K562 (cell line): ENCODE data around the gene SLC10A4. TPM values are rescaled to one million over a fixed set of nuclear protein-coding genes. Genes with fewer than 3 reads are reported as not detected.
A peak's percentile ranks its signal among the peaks of the same experiment; 100 is the strongest.

ENCODE experiments used
- ATAC-seq: fragments of 200-7000 bp; cut with Tn5 transposase; 3 replicates; pipeline ENCODE4 v1.9.1; 2020; ENCODE audit warnings: moderate library complexity
- BruUV-seq: library from RNA; stranded (reverse); fragments of 400-500 nt; replicated peaks from 2 replicates; lab custom pipeline; 2021; lab: Mats Ljungman, UMichigan
- CTCF ChIA-PET: fragments of 300-600 bp; formaldehyde crosslinking; extraction: SDS; loops from one replicate; lab custom pipeline; 2021; ENCODE audit warnings: low intra/inter-chr PET ratio; lab: Yijun Ruan, JAX
- POLR2A ChIA-PET: fragments of 300-600, 350-650 bp; sonication (Branson Sonifier 250); formaldehyde crosslinking; extraction: SDS; loops from one replicate; lab custom pipeline; 2021; ENCODE audit warnings: antibody characterized with exemption, inconsistent platforms; lab: Yijun Ruan, JAX
- DNase-seq, 4 experiments: peaks; one replicate each; pipeline versions ENCODE4 v3.0.0 to v3.0.0-alpha.2; 2011 to 2018; ENCODE audit warnings: low spot score in 3 of 4, mixed read lengths in 3 of 4; ENCODE audit errors: extremely low read depth in 1 of 4
- FAIRE-seq: peaks from 2 replicates; lab custom pipeline; 2011; peaks lifted over from hg19 to GRCh38; lab: Jason Lieb, UNC
- H2AFZ ChIP-seq: 2 replicates; pipeline ENCODE4 v1.6.0; 2011; ENCODE audit warnings: low read depth, low read length, control low read depth, inconsistent platforms
- H3K27ac ChIP-seq: fragments of 200-600 bp; 3 replicates; pipeline ENCODE4 v1.8.0; 2011; ENCODE audit warnings: low read depth, mild to moderate bottlenecking, control low read depth, inconsistent platforms, low read length, moderate library complexity, mixed read lengths; ENCODE audit errors: extremely low read depth
- H3K27me3 ChIP-seq, 2 experiments: fragments of 300-600 bp in 1 of 2; 2 replicates in 1 of 2; 3 replicates in 1 of 2; pipeline versions ENCODE4 v1.6.0 to v1.8.0; 2011; ENCODE audit warnings: inconsistent platforms in 2 of 2, low read length in 2 of 2, mild to moderate bottlenecking in 1 of 2, mixed read lengths in 1 of 2, moderate library complexity in 1 of 2; ENCODE audit not compliant: control insufficient read depth in 2 of 2, insufficient read depth in 2 of 2
- H3K36me3 ChIP-seq: fragments of 300-600 bp; 3 replicates; pipeline ENCODE4 v1.8.0; 2011; ENCODE audit warnings: mild to moderate bottlenecking, low read length, inconsistent platforms; ENCODE audit not compliant: control insufficient read depth, insufficient read depth
- H3K4me1 ChIP-seq, 2 experiments: fragments of 200-600 bp in 1 of 2; replicated peaks in 1 of 2; 2 replicates in 1 of 2; 3 replicates in 1 of 2; pipeline versions ENCODE4 v1.5.1 to v1.8.0; 2011; ENCODE audit warnings: inconsistent platforms in 2 of 2, low read length in 2 of 2, mild to moderate bottlenecking in 1 of 2, mixed read lengths in 1 of 2, moderate library complexity in 1 of 2; ENCODE audit not compliant: control insufficient read depth in 2 of 2, insufficient read depth in 2 of 2
- H3K4me2 ChIP-seq: 2 replicates; pipeline ENCODE4 v1.6.1; 2011; ENCODE audit warnings: low read length, control low read depth, inconsistent platforms, mixed read lengths; ENCODE audit not compliant: insufficient read depth
- H3K4me3 ChIP-seq: fragments of 200-600 bp; sonication (generic), shearing (Covaris generic); 2 replicates; pipeline ENCODE4 v1.5.1; 2016; ENCODE audit warnings: control low read depth, inconsistent platforms
- H3K79me2 ChIP-seq: fragments of 200-600 bp; 3 replicates; pipeline ENCODE4 v1.8.0; 2011; ENCODE audit warnings: low read length, inconsistent platforms; ENCODE audit not compliant: control insufficient read depth, insufficient read depth
- H3K9ac ChIP-seq, 2 experiments: 2 replicates each; pipeline versions ENCODE4 v1.6.0 to v1.6.1; 2011; ENCODE audit warnings: low read depth in 2 of 2, low read length in 2 of 2, control low read depth in 1 of 2, inconsistent platforms in 1 of 2, mild to moderate bottlenecking in 1 of 2, mixed read lengths in 1 of 2; ENCODE audit not compliant: insufficient read depth in 1 of 2
- H3K9me1 ChIP-seq: one replicate; pipeline ENCODE4 v1.6.0; 2011; ENCODE audit warnings: inconsistent platforms, mild to moderate bottlenecking, low read length, moderate library complexity; ENCODE audit not compliant: control insufficient read depth, insufficient read depth
- H3K9me3 ChIP-seq: replicated peaks from 2 replicates; pipeline ENCODE4 v1.5.1; 2011; ENCODE audit warnings: low read depth, low read length, inconsistent platforms; ENCODE audit not compliant: control insufficient read depth, insufficient read depth
- H4K20me1 ChIP-seq: replicated peaks from 2 replicates; pipeline ENCODE4 v1.6.1; 2011; ENCODE audit warnings: low read length, inconsistent platforms, mixed read lengths; ENCODE audit not compliant: control insufficient read depth, insufficient read depth
- CBX5 ChIP-seq: IDR thresholded peaks from 2 replicates; pipeline ENCODE4 v1.6.1; 2014; ENCODE audit warnings: low read depth, borderline replicate concordance
- GATAD2B ChIP-seq: fragments of 450-650 bp; IDR thresholded peaks from 2 replicates; pipeline ENCODE4 v1.6.1; 2017; ENCODE audit warnings: mild to moderate bottlenecking, borderline replicate concordance
- GTF2F1 ChIP-seq: IDR thresholded peaks from 2 replicates; pipeline ENCODE4 v1.6.1; 2011; ENCODE audit warnings: low read depth, low read length, improper control_type of control experiment
- IRF1 ChIP-seq: sonication (generic); formaldehyde crosslinking; IDR thresholded peaks from 2 replicates; pipeline ENCODE4 v1.8.0; 2022; ENCODE audit warnings: missing genetic modification reagents, mild to moderate bottlenecking, borderline replicate concordance
- MTA2 ChIP-seq: fragments of 450-650 bp; IDR thresholded peaks from 2 replicates; pipeline ENCODE4 v1.6.1; 2016; ENCODE audit warnings: low read depth
- MXI1 ChIP-seq: IDR thresholded peaks from 2 replicates; pipeline ENCODE4 v1.6.1; 2011; ENCODE audit warnings: low read depth, mild to moderate bottlenecking, improper control_type of control experiment, low read length
- NCOA6 ChIP-seq: fragments of 450-650 bp; IDR thresholded peaks from 2 replicates; pipeline ENCODE4 v1.6.1; 2017; ENCODE audit warnings: mild to moderate bottlenecking
- PHTF2 ChIP-seq: fragments of 250-450 bp; sonication (Bioruptor Pico); IDR thresholded peaks from 2 replicates; pipeline ENCODE4 v1.5.0; 2021; ENCODE audit warnings: mild to moderate bottlenecking
- PURB ChIP-seq: sonication (generic); formaldehyde crosslinking; IDR thresholded peaks from 2 replicates; pipeline ENCODE4 v1.9.0; 2021; ENCODE audit warnings: low read depth, mild to moderate bottlenecking, missing genetic modification reagents
- SMAD2 ChIP-seq: fragments of 150-350 bp; IDR thresholded peaks from 2 replicates; pipeline ENCODE4 v1.6.1; 2014; ENCODE audit warnings: low read depth, mild to moderate bottlenecking, low read length
- SMARCE1 ChIP-seq: fragments of 450-650 bp; IDR thresholded peaks from 2 replicates; pipeline ENCODE4 v1.7.1; 2016; ENCODE audit warnings: mild to moderate bottlenecking
- USF2 ChIP-seq: sonication (generic); formaldehyde crosslinking; IDR thresholded peaks from 2 replicates; pipeline ENCODE4 v1.5.0; 2020; ENCODE audit warnings: missing genetic modification reagents
- XRCC4 ChIP-seq: IDR thresholded peaks from one replicate; pipeline ENCODE4 v1.6.1; 2011; ENCODE audit not compliant: insufficient read depth, insufficient read length; ENCODE audit errors: extremely low read depth
- ZNF197 ChIP-seq: fragments of 200-800 bp; sonication (Bioruptor generic); IDR thresholded peaks from 2 replicates; pipeline ENCODE4 v1.6.1; 2016; ENCODE audit warnings: low read depth, missing genetic modification characterization, missing compliant biosample characterization
- ZNF280B ChIP-seq: fragments of 250-450 bp; sonication (Bioruptor Pico); IDR thresholded peaks from 2 replicates; pipeline ENCODE4 v1.5.1; 2021; ENCODE audit warnings: mild to moderate bottlenecking
- ZNF644 ChIP-seq: fragments of 200-800 bp; sonication (Bioruptor generic); IDR thresholded peaks from 2 replicates; pipeline ENCODE4 v1.6.1; 2016; ENCODE audit warnings: low read depth, missing genetic modification characterization, missing compliant biosample characterization
- ZNF77 ChIP-seq: fragments of 250-450 bp; sonication (Bioruptor Pico); IDR thresholded peaks from 2 replicates; pipeline ENCODE4 v1.5.0; 2020
- WGBS: fragments of 100-300 bp; shearing (Covaris generic); methylation state at CpG from one replicate; pipeline ENCODE4 v1.1.6; 2016; ENCODE audit warnings: low coverage, mixed read lengths; ENCODE audit not compliant: insufficient coverage; ENCODE audit errors: missing lambda C conversion rate; 5-methylcytosine and 5-hydroxymethylcytosine counted together
- in situ Hi-C: fragments of 300-500 bp; cut with MboI; formaldehyde crosslinking; loops from 4 replicates; pipeline ENCODE4 v1.15.0; 2018; ENCODE audit warnings: inconsistent platforms, mixed read lengths
- intact Hi-C: fragments of 100-400 bp; cut with micrococcal nuclease; formaldehyde crosslinking; loops from 2 replicates; pipeline ENCODE4 v1.14.2; 2022
- polyA plus RNA-seq, 8 experiments: library from polyadenylated mRNA; depleted of rRNA in 4 of 8; stranded (reverse) in 5 of 8; unstranded in 3 of 8; fragments of >200 nt; fragmentation: Nextera tagmentation in 2 of 8; fragmentation: Illumina TruSeq in 1 of 8; extraction: Ambion mirVana in 2 of 8; extraction: Trizol in 1 of 8; gene quantifications; 2 replicates each; pipeline versions ENCODE4 v1.2.1 to v1.2.3, GENCODE V29; 2011 to 2014; ENCODE audit warnings: inconsistent platforms in 1 of 8, missing spikeins in 1 of 8
- total RNA-seq, 7 experiments: library from RNA; depleted of rRNA in 6 of 7; stranded (reverse); fragments of >200 nt in 6 of 7; fragmentation: Illumina TruSeq in 2 of 7; extraction: Trizol in 2 of 7; gene quantifications; 2 replicates each; pipeline versions ENCODE4 v1.2.1 to v1.2.3, GENCODE V29; 2011 to 2021; ENCODE audit warnings: low replicate concordance in 1 of 7

SLC10A4 gene
- total and polyA plus RNA-seq, 9 of the 15 experiments (the other 6 are each of a cell fraction or from before 2014, with no cell fraction given), result 2.5 to 16.9 (median 9.3) TPM

- TF ChIP-seq NCOA6 (no peak), SMARCE1 (no peak), XRCC4 (no peak), USF2 (no peak), IRF1 (CRISPR knock-in tag) (no peak)
These were observed 8.5 kb downstream of the SLC10A4 start (continued) for GRCh38 chr4:48491514-48492176.

GRCh38 chr4:48493452-48494100 is 10.4 kb downstream of the SLC10A4 start:
- no peak overlapping the region for H3K27ac ChIP-seq
- no peaks in the 10 kb centered on the region for H3K9me1 ChIP-seq
- ChIA-PET CTCF (no interaction called here), POLR2A (interaction anchor here (1.0 to 2.2 kb wide), 3 partner anchors 9 to 12 kb away, joined by 3 to 11 read pairs (median 7); no protein-coding TSS in a partner anchor)
- in situ Hi-C loops (no loop called here), intact Hi-C loops (no loop called here)
- peaks cover under 1% of the 10 kb centered on the region; the same call in 1 of the 2 replicates for H3K9me3 ChIP-seq
- no peak for DNase-seq
- 61% methylated on average over 4 of the region's 4 CpGs for WGBS
- peak; percentile 26 for FAIRE-seq
- H3K79me2 ChIP-seq, result no peaks in the 10 kb centered on the region
- H3K9ac ChIP-seq, result no peak overlapping the region
- no peaks in the 10 kb centered on the region; a peak in 1 of 5 replicates for H3K4me1 ChIP-seq
- H4K20me1 ChIP-seq, result no peaks in the 10 kb centered on the region
- H3K4me3 ChIP-seq, result no peak overlapping the region
- H3K4me2 ChIP-seq, result no peak overlapping the region
- ATAC-seq, result no peak
- H3K36me3 ChIP-seq, result peaks cover 78% of the 10 kb centered on the region; the same call in 2 of the 3 replicates
- H2AFZ ChIP-seq, result no peak overlapping the region
- no TSS peak for BruUV-seq
- H3K27me3 ChIP-seq, result no peaks in the 10 kb centered on the region
- TF ChIP-seq MTA2 (no peak), CBX5 (no peak), ZNF280B (CRISPR knock-in tag) (no peak), SMAD2 (no peak), ZNF197 (CRISPR knock-in tag) (no peak), ZNF644 (tag) (no peak), GATAD2B (no peak), GTF2F1 (no peak), MXI1 (no peak), PURB (CRISPR knock-in tag) (no peak), PHTF2 (CRISPR knock-in tag) (no peak), ZNF77 (CRISPR knock-in tag) (no peak)
